GM12892 (cell line): Measurements from ENCODE around the gene ARG2.

Experiments
- POLR2A ChIP-seq: IDR thresholded peaks from 2 replicates; pipeline ENCODE4 v1.6.1; 2011; ENCODE audit warnings: low read depth, low read length, control low read depth
- POLR2AphosphoS5 ChIP-seq: IDR thresholded peaks from 2 replicates; pipeline ENCODE4 v1.6.1; 2011; ENCODE audit warnings: low read depth, low read length, control low read depth

DNA sequence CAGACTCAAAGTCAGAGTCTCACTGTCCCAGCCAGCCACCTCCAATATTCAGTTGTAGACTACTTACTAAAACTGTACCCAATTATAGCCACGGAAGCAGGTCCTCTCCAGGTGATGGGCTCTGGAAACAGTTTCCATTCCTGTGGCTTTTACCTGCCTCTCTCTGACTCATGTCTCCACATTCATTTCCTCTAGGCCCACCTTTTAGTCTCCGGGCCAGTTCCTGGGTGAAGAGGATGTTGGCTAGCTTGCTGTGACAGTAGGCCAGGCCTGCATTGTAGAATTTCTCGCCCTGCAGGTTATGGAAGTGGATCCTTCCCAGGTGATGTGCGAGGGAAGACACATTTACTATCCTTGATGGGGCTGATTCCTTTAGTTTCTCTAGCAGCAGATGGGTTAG, 70.3 kb downstream of the ARG2 start:
- TF ChIP-seq POLR2A = no peak
- no peak for TF ChIP-seq POLR2AphosphoS5
